HCT116 (cell line): Measurements from ENCODE around the gene ZNF692. TPM values are rescaled to one million over a fixed set of nuclear protein-coding genes. Genes with fewer than 3 reads are reported as not detected.

Experiments used
- ATAC-seq: fragments of 200-7000 bp; cut with Tn5 transposase; 2 replicates; pipeline ENCODE4 v1.9.1; 2020; ENCODE audit warnings: mild to moderate bottlenecking, moderate library complexity
- BruUV-seq: library from RNA; stranded (reverse); fragments of 400-500 nt; replicated peaks from 2 replicates; lab custom pipeline; 2021; lab: Mats Ljungman, UMichigan
- CTCF ChIA-PET: fragments of 300-600 bp; sonication (Branson Sonifier 250); formaldehyde crosslinking; loops from one replicate; lab custom pipeline; 2021; ENCODE audit warnings: antibody characterized with exemption; lab: Charles Lee
- POLR2A ChIA-PET: fragments of 300-600, 350-600 bp; sonication (Branson Sonifier 250); formaldehyde crosslinking; loops from one replicate; lab custom pipeline; 2021; ENCODE audit warnings: antibody characterized with exemption; lab: Charles Lee
- RAD21 ChIA-PET, 2 experiments: fragments of 300-600 bp; sonication (Branson Sonifier 250); formaldehyde crosslinking; loops; one replicate each; lab custom pipeline; 2023; ENCODE audit warnings: low total read pairs in 2 of 2; ENCODE audit not compliant: uncharacterized antibody in 2 of 2, unreplicated experiment in 2 of 2, low non-redundant PET in 1 of 2; lab: Charles Lee
- DNase-seq: peaks from one replicate; pipeline ENCODE4 v3.0.0-alpha.2; 2010; ENCODE audit warnings: low read depth, low spot score
- H2AFZ ChIP-seq: fragments of 200-600 bp; shearing (Covaris generic), sonication (generic); 2 replicates; pipeline ENCODE4 v1.6.1; 2017; ENCODE audit warnings: low read depth, mixed run types, mixed read lengths, antibody characterized with exemption, low read length; ENCODE audit not compliant: poor library complexity, severe bottlenecking
- H3K27ac ChIP-seq: 2 replicates; pipeline ENCODE4 v1.5.1; 2012; ENCODE audit warnings: low read depth, low read length
- H3K27me3 ChIP-seq: fragments of 200-600 bp; sonication (generic); 2 replicates; pipeline ENCODE4 v1.6.1; 2016; ENCODE audit warnings: mixed run types, low read length, mixed read lengths; ENCODE audit not compliant: insufficient read depth
- H3K36me3 ChIP-seq, 2 experiments: fragments of 200-500 bp in 1 of 2; fragments of 200-600 bp in 1 of 2; sonication (Bioruptor generic) in 1 of 2; sonication (generic) in 1 of 2; 2 replicates each; pipeline versions ENCODE4 v1.5.1 to v1.6.1; 2014 to 2016; ENCODE audit warnings: low read length in 2 of 2, inconsistent platforms in 1 of 2, mixed read lengths in 1 of 2, mixed run types in 1 of 2; ENCODE audit not compliant: insufficient read depth in 2 of 2, control insufficient read depth in 1 of 2
- H3K4me1 ChIP-seq, 2 experiments: fragments of 200-600 bp in 1 of 2; sonication (generic) in 1 of 2; 2 replicates each; pipeline versions ENCODE4 v1.5.1 to v1.6.1; 2012 to 2017; ENCODE audit warnings: low read length in 2 of 2, inconsistent platforms in 1 of 2, mild to moderate bottlenecking in 1 of 2, mixed read lengths in 1 of 2, mixed run types in 1 of 2, moderate library complexity in 1 of 2; ENCODE audit not compliant: insufficient read depth in 2 of 2, control insufficient read depth in 1 of 2
- H3K4me2 ChIP-seq: fragments of 200-600 bp; sonication (generic); 2 replicates; pipeline ENCODE4 v1.6.1; 2017; ENCODE audit warnings: mixed run types, low read length, mixed read lengths
- H3K4me3 ChIP-seq, 2 experiments: fragments of 200-600 bp in 1 of 2; sonication (generic) in 1 of 2; replicated peaks in 1 of 2; 2 replicates each; pipeline ENCODE4 v1.5.1; 2011 to 2016; ENCODE audit warnings: low read length in 2 of 2, control low read depth in 1 of 2, low read depth in 1 of 2, mild to moderate bottlenecking in 1 of 2, mixed read lengths in 1 of 2, mixed run types in 1 of 2
- H3K79me2 ChIP-seq: fragments of 200-600 bp; sonication (generic); 2 replicates; pipeline ENCODE4 v1.6.1; 2017; ENCODE audit warnings: mild to moderate bottlenecking, mixed run types, low read length, moderate library complexity, mixed read lengths; ENCODE audit not compliant: insufficient read depth
- H3K9ac ChIP-seq: fragments of 200-600 bp; sonication (generic); 2 replicates; pipeline ENCODE4 v1.6.1; 2016; ENCODE audit warnings: low read length, mixed read lengths
- H3K9me2 ChIP-seq: fragments of 200-600 bp; sonication (generic), shearing (Covaris generic); 2 replicates; pipeline ENCODE4 v1.6.1; 2017; ENCODE audit warnings: mixed run types, mild to moderate bottlenecking, moderate library complexity; ENCODE audit not compliant: insufficient read depth
- H3K9me3 ChIP-seq, 2 experiments: fragments of 200-500 bp in 1 of 2; fragments of 200-600 bp in 1 of 2; sonication (Bioruptor generic) in 1 of 2; sonication (generic) in 1 of 2; 2 replicates each; pipeline ENCODE4 v1.6.1; 2014 to 2017; ENCODE audit warnings: low read length in 2 of 2, mixed read lengths in 2 of 2, inconsistent platforms in 1 of 2, low read depth in 1 of 2, mild to moderate bottlenecking in 1 of 2, mixed run types in 1 of 2, moderate library complexity in 1 of 2; ENCODE audit not compliant: control insufficient read depth in 1 of 2, insufficient read depth in 1 of 2
- H4K20me1 ChIP-seq: fragments of 200-600 bp; sonication (generic), shearing (Covaris generic); 2 replicates; pipeline ENCODE4 v1.6.1; 2017; ENCODE audit warnings: mixed run types, mild to moderate bottlenecking, moderate library complexity; ENCODE audit not compliant: insufficient read depth
- EGR1 ChIP-seq: IDR thresholded peaks from 2 replicates; pipeline ENCODE4 v1.6.1; 2012; ENCODE audit warnings: low read depth
- ELF1 ChIP-seq: IDR thresholded peaks from 2 replicates; pipeline ENCODE4 v1.6.1; 2012; ENCODE audit warnings: low read depth, borderline replicate concordance
- EZH2phosphoT487 ChIP-seq: fragments of 200-600 bp; IDR thresholded peaks from 2 replicates; pipeline ENCODE4 v1.6.1; 2018; ENCODE audit warnings: antibody characterized with exemption, borderline replicate concordance
- FOSL1 ChIP-seq: IDR thresholded peaks from 2 replicates; pipeline ENCODE4 v1.6.1; 2012; ENCODE audit warnings: low read depth
- JUND ChIP-seq: IDR thresholded peaks from 2 replicates; pipeline ENCODE4 v1.6.1; 2012
- RAD21 ChIP-seq: IDR thresholded peaks from 2 replicates; pipeline ENCODE4 v1.6.1; 2012; ENCODE audit warnings: low read depth, mild to moderate bottlenecking
- SIN3A ChIP-seq: IDR thresholded peaks from 2 replicates; pipeline ENCODE4 v1.6.1; 2012; ENCODE audit warnings: low read depth
- SP1 ChIP-seq: IDR thresholded peaks from 2 replicates; pipeline ENCODE4 v1.6.1; 2012; ENCODE audit warnings: low read depth
- SRF ChIP-seq: IDR thresholded peaks from 2 replicates; pipeline ENCODE4 v1.6.1; 2012; ENCODE audit warnings: low read depth
- ZFX ChIP-seq: fragments of 450-650 bp; IDR thresholded peaks from 2 replicates; pipeline ENCODE4 v1.6.1; 2017
- ZNF274 ChIP-seq: fragments of 200-500 bp; sonication (Bioruptor generic); IDR thresholded peaks from 2 replicates; pipeline ENCODE4 v1.6.1; 2014; ENCODE audit warnings: mild to moderate bottlenecking, low read depth, low read length, inconsistent platforms
- intact Hi-C: fragments of 100-400 bp; cut with micrococcal nuclease; formaldehyde crosslinking; loops from 2 replicates; pipeline ENCODE4 v1.10.0; 2022
- total RNA-seq: library from RNA; stranded (reverse); gene quantifications from one replicate; pipeline ENCODE4 v1.2.1, GENCODE V29; 2021; ENCODE audit not compliant: unreplicated experiment
- TF ChIP-seq, protein P1 (sequence below): IDR thresholded peaks from 2 replicates; pipeline ENCODE4 v1.6.1; 2012; ENCODE audit warnings: low read depth
- TF ChIP-seq, protein P2 (sequence below): IDR thresholded peaks from 2 replicates; pipeline ENCODE4 v1.6.1; 2012
- TF ChIP-seq, protein P3 (sequence below), 3 experiments: fragments of 200-600 bp in 1 of 3; sonication (generic) in 1 of 3; IDR thresholded peaks in 2 of 3; conservative IDR thresholded peaks in 1 of 3; 2 replicates each; pipeline ENCODE4 v1.5.1; 2012 to 2017; ENCODE audit warnings: low read depth in 2 of 3, low read length in 2 of 3, antibody characterized with exemption in 1 of 3, borderline replicate concordance in 1 of 3, control low read depth in 1 of 3, mild to moderate bottlenecking in 1 of 3, mixed read lengths in 1 of 3, mixed run types in 1 of 3, moderate library complexity in 1 of 3; ENCODE audit not compliant: insufficient read depth in 1 of 3

ZNF692 gene
- total RNA-seq, 1 experiment from 2014 or later = 76.2 TPM

DNA sequence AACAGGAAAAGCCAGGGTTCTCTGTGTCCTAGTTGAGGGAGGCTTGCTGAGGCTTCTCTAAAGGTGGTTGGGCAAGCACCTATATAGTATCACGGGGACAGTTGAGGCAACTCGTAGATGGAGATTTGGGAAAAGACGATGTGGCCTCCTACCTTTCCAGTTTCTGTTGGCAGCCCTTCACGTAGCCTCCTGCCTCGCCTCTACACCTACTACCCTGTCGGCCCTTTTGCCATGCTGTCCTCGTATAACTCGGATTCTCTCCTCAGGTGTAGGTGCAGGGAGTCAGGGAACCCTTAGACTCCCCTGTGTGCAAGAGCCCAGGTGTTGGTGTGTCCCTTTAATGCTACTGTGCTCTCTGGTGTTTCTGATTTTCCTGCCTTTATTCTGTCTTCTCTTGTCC is 10.3 kb downstream of the ZNF692 start:
- ChIA-PET RAD21 (no interaction called here), CTCF (no interaction called here), POLR2A (no interaction called here)
- Histone ChIP-seq H2AFZ (no peak overlapping the region), H3K9ac (no peak overlapping the region), H3K4me2 (no peak overlapping the region), H3K36me3 (peaks cover 11 to 32% of the 10 kb centered on the region in 2 experiments; a peak in 3 of 4 replicates), H3K27ac (no peak overlapping the region), H3K4me1 (no peaks in the 10 kb centered on the region), H4K20me1 (no peaks in the 10 kb centered on the region), H3K9me2 (no peaks in the 10 kb centered on the region), H3K9me3 (no peaks in the 10 kb centered on the region), H3K4me3 (no peak overlapping the region), H3K27me3 (no peaks in the 10 kb centered on the region), H3K79me2 (peaks cover 4% of the 10 kb centered on the region; the same call in 1 of the 2 replicates)
- TF ChIP-seq, protein P1, sequence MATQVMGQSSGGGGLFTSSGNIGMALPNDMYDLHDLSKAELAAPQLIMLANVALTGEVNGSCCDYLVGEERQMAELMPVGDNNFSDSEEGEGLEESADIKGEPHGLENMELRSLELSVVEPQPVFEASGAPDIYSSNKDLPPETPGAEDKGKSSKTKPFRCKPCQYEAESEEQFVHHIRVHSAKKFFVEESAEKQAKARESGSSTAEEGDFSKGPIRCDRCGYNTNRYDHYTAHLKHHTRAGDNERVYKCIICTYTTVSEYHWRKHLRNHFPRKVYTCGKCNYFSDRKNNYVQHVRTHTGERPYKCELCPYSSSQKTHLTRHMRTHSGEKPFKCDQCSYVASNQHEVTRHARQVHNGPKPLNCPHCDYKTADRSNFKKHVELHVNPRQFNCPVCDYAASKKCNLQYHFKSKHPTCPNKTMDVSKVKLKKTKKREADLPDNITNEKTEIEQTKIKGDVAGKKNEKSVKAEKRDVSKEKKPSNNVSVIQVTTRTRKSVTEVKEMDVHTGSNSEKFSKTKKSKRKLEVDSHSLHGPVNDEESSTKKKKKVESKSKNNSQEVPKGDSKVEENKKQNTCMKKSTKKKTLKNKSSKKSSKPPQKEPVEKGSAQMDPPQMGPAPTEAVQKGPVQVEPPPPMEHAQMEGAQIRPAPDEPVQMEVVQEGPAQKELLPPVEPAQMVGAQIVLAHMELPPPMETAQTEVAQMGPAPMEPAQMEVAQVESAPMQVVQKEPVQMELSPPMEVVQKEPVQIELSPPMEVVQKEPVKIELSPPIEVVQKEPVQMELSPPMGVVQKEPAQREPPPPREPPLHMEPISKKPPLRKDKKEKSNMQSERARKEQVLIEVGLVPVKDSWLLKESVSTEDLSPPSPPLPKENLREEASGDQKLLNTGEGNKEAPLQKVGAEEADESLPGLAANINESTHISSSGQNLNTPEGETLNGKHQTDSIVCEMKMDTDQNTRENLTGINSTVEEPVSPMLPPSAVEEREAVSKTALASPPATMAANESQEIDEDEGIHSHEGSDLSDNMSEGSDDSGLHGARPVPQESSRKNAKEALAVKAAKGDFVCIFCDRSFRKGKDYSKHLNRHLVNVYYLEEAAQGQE = no peak
- TF ChIP-seq FOSL1 (no peak), ZFX (no peak), ELF1 (no peak), ZNF274 (no peak), SP1 (no peak), SRF (no peak), JUND (no peak), RAD21 (no peak), EGR1 (no peak), EZH2phosphoT487 (no peak), SIN3A (no peak)
- TF ChIP-seq, protein P2, sequence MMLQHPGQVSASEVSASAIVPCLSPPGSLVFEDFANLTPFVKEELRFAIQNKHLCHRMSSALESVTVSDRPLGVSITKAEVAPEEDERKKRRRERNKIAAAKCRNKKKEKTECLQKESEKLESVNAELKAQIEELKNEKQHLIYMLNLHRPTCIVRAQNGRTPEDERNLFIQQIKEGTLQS = no peak
- TF ChIP-seq, protein P3, sequence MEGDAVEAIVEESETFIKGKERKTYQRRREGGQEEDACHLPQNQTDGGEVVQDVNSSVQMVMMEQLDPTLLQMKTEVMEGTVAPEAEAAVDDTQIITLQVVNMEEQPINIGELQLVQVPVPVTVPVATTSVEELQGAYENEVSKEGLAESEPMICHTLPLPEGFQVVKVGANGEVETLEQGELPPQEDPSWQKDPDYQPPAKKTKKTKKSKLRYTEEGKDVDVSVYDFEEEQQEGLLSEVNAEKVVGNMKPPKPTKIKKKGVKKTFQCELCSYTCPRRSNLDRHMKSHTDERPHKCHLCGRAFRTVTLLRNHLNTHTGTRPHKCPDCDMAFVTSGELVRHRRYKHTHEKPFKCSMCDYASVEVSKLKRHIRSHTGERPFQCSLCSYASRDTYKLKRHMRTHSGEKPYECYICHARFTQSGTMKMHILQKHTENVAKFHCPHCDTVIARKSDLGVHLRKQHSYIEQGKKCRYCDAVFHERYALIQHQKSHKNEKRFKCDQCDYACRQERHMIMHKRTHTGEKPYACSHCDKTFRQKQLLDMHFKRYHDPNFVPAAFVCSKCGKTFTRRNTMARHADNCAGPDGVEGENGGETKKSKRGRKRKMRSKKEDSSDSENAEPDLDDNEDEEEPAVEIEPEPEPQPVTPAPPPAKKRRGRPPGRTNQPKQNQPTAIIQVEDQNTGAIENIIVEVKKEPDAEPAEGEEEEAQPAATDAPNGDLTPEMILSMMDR (IDR thresholded peaks at IDR 0.05 in 2 of 3, conservative IDR thresholded peaks at IDR 0.05 in 1 of 3; ENCODE audit: borderline replicate concordance in 1 of 3, insufficient read depth in 1 of 3, low read depth in 2 of 3, low read length in 2 of 3) = no peak
- DNase-seq (no peak), ATAC-seq (no peak)
- intact Hi-C loops = no loop called here
- no TSS peak for BruUV-seq
